IMR-90 (cell line): ENCODE data around the gene SLC5A3. TPM values are rescaled to one million over a fixed set of nuclear protein-coding genes. Genes with fewer than 3 reads are reported as not detected.

Experiments used
- ATAC-seq: fragments of 200-7000 bp; cut with Tn5 transposase; 2 replicates; pipeline ENCODE4 v1.9.1; 2020; ENCODE audit warnings: low read depth, mild to moderate bottlenecking, moderate library complexity
- BruUV-seq: library from RNA; stranded (reverse); fragments of 400-500 nt; replicated peaks from 2 replicates; lab custom pipeline; 2021; lab: Mats Ljungman, UMichigan
- CTCF ChIA-PET: fragments of 300-600 bp; formaldehyde crosslinking; extraction: SDS; loops from one replicate; lab custom pipeline; 2021; ENCODE audit warnings: antibody characterized with exemption; lab: Yijun Ruan, JAX
- POLR2A ChIA-PET: fragments of 300-600 bp; sonication (Branson Sonifier 250); formaldehyde crosslinking; loops from one replicate; lab custom pipeline; 2022; ENCODE audit warnings: antibody characterized with exemption; ENCODE audit not compliant: unreplicated experiment; lab: Charles Lee
- DNase-seq: peaks from one replicate; pipeline ENCODE4 v3.0.0; 2013
- H2AFZ ChIP-seq: replicated peaks from 2 replicates; pipeline ENCODE3; 2013; ENCODE audit warnings: low read length, mild to moderate bottlenecking; ENCODE audit not compliant: poor library complexity
- H2AK5ac ChIP-seq: 2 replicates; pipeline ENCODE4 v1.6.1; 2013; ENCODE audit warnings: low read depth, low read length, inconsistent platforms
- H2AK9ac ChIP-seq: replicated peaks from 2 replicates; pipeline ENCODE3; 2013; ENCODE audit warnings: mild to moderate bottlenecking, low read depth, low read length, moderate library complexity; ENCODE audit not compliant: poor library complexity
- H2BK120ac ChIP-seq: 2 replicates; pipeline ENCODE4 v1.6.1; 2013; ENCODE audit warnings: low read depth, low read length, inconsistent platforms
- H2BK15ac ChIP-seq: 3 replicates; pipeline ENCODE4 v1.6.1; 2013; ENCODE audit warnings: low read depth, low read length, inconsistent platforms
- H2BK20ac ChIP-seq: 2 replicates; pipeline ENCODE4 v1.6.1; 2013; ENCODE audit warnings: low read depth, mild to moderate bottlenecking, inconsistent platforms, low read length, moderate library complexity
- H2BK5ac ChIP-seq: 2 replicates; pipeline ENCODE4 v1.6.1; 2013; ENCODE audit warnings: mild to moderate bottlenecking, low read depth, low read length, inconsistent platforms; ENCODE audit not compliant: poor library complexity, severe bottlenecking
- H3K14ac ChIP-seq: replicated peaks from 2 replicates; pipeline ENCODE4 v1.6.1; 2013; ENCODE audit warnings: low read depth, low read length, inconsistent platforms
- H3K18ac ChIP-seq: 2 replicates; pipeline ENCODE4 v1.6.1; 2013; ENCODE audit warnings: low read depth, low read length, control low read depth
- H3K23ac ChIP-seq: 2 replicates; pipeline ENCODE4 v1.6.1; 2013; ENCODE audit warnings: low read depth, low read length, inconsistent platforms
- H3K27ac ChIP-seq: 2 replicates; pipeline ENCODE4 v1.5.1; 2013; ENCODE audit warnings: mild to moderate bottlenecking, control low read depth, low read length; ENCODE audit not compliant: insufficient read depth
- H3K27me3 ChIP-seq: 2 replicates; pipeline ENCODE4 v1.6.1; 2013; ENCODE audit warnings: low read length; ENCODE audit not compliant: control insufficient read depth, insufficient read depth
- H3K36me3 ChIP-seq: 2 replicates; pipeline ENCODE4 v1.6.1; 2013; ENCODE audit warnings: low read length, mixed read lengths; ENCODE audit not compliant: control insufficient read depth, insufficient read depth
- H3K4ac ChIP-seq: 2 replicates; pipeline ENCODE4 v1.6.1; 2013; ENCODE audit warnings: low read depth, low read length, inconsistent platforms
- H3K4me1 ChIP-seq: 2 replicates; pipeline ENCODE4 v1.6.1; 2013; ENCODE audit warnings: low read length, mixed read lengths; ENCODE audit not compliant: control insufficient read depth, insufficient read depth
- H3K4me2 ChIP-seq: 2 replicates; pipeline ENCODE4 v1.6.1; 2013; ENCODE audit warnings: low read depth, mild to moderate bottlenecking, control low read depth, low read length, moderate library complexity
- H3K4me3 ChIP-seq: 2 replicates; pipeline ENCODE4 v1.5.1; 2013; ENCODE audit warnings: low read depth, mild to moderate bottlenecking, control low read depth, low read length, moderate library complexity; ENCODE audit not compliant: insufficient read depth
- H3K56ac ChIP-seq: 2 replicates; pipeline ENCODE4 v1.6.1; 2013; ENCODE audit warnings: low read length, inconsistent platforms; ENCODE audit not compliant: insufficient read depth; ENCODE audit errors: extremely low read depth
- H3K79me1 ChIP-seq, 2 experiments: 2 replicates each; pipeline ENCODE4 v1.6.1; 2013; ENCODE audit warnings: low read length in 2 of 2, inconsistent platforms in 1 of 2, low read depth in 1 of 2
- H3K9ac ChIP-seq: 2 replicates; pipeline ENCODE4 v1.6.1; 2013; ENCODE audit warnings: low read depth, low read length, control low read depth
- H3K9me1 ChIP-seq: 2 replicates; pipeline ENCODE4 v1.6.1; 2013; ENCODE audit warnings: low read length, inconsistent platforms; ENCODE audit not compliant: insufficient read depth
- H3K9me3 ChIP-seq: 2 replicates; pipeline ENCODE4 v1.6.1; 2013; ENCODE audit warnings: low read length; ENCODE audit not compliant: control insufficient read depth, insufficient read depth
- H4K20me1 ChIP-seq: 2 replicates; pipeline ENCODE4 v1.6.1; 2013; ENCODE audit warnings: low read length, inconsistent platforms; ENCODE audit not compliant: insufficient read depth
- H4K5ac ChIP-seq: 2 replicates; pipeline ENCODE4 v1.6.1; 2013; ENCODE audit warnings: mild to moderate bottlenecking, low read depth, low read length, control low read depth
- H4K8ac ChIP-seq, 2 experiments: 2 replicates each; pipeline ENCODE4 v1.6.1; 2013; ENCODE audit warnings: low read depth in 2 of 2, low read length in 2 of 2, control low read depth in 1 of 2, inconsistent platforms in 1 of 2
- H4K91ac ChIP-seq: 2 replicates; pipeline ENCODE4 v1.6.1; 2013; ENCODE audit warnings: low read depth, low read length, inconsistent platforms; ENCODE audit not compliant: insufficient read depth
- CEBPB ChIP-seq: IDR thresholded peaks from 2 replicates; pipeline ENCODE4 v1.6.1; 2012; ENCODE audit warnings: low read depth, low read length, improper control_type of control experiment
- CHD1 ChIP-seq: IDR thresholded peaks from 2 replicates; pipeline ENCODE4 v1.6.1; 2012; ENCODE audit warnings: low read depth, low read length, improper control_type of control experiment
- ELK1 ChIP-seq: fragments of 150-350 bp; IDR thresholded peaks from 2 replicates; pipeline ENCODE4 v1.6.1; 2016; ENCODE audit warnings: low read depth, mild to moderate bottlenecking, low read length, moderate library complexity, borderline replicate concordance
- FOS ChIP-seq: fragments of 150-350 bp; IDR thresholded peaks from 2 replicates; pipeline ENCODE4 v1.6.1; 2016; ENCODE audit warnings: low read depth, low read length
- MAFK ChIP-seq: IDR thresholded peaks from 2 replicates; pipeline ENCODE4 v1.6.1; 2012; ENCODE audit warnings: low read depth, low read length, improper control_type of control experiment
- POLR2A ChIP-seq: IDR thresholded peaks from 2 replicates; pipeline ENCODE4 v1.6.1; 2012; ENCODE audit warnings: mild to moderate bottlenecking, low read depth, low read length
- RCOR1 ChIP-seq: IDR thresholded peaks from 2 replicates; pipeline ENCODE4 v1.6.1; 2012; ENCODE audit warnings: mild to moderate bottlenecking, low read length, improper control_type of control experiment; ENCODE audit not compliant: insufficient replicate concordance
- SMC3 ChIP-seq: fragments of 150-350 bp; IDR thresholded peaks from 2 replicates; pipeline ENCODE4 v1.6.1; 2016; ENCODE audit warnings: low read depth, mild to moderate bottlenecking, antibody characterized with exemption, low read length, moderate library complexity
- USF2 ChIP-seq: fragments of 150-350 bp; IDR thresholded peaks from 2 replicates; pipeline ENCODE4 v1.6.1; 2017; ENCODE audit warnings: mild to moderate bottlenecking, antibody characterized with exemption, low read length, low read depth
- WGBS, 2 experiments: methylation state at CpG; one replicate each; pipeline versions ENCODE4 v1.1.5 to v1.1.7; 2013; ENCODE audit warnings: missing lambda C conversion rate in 2 of 2; ENCODE audit not compliant: insufficient read length in 1 of 2; ENCODE audit errors: extremely low coverage in 2 of 2; 5-methylcytosine and 5-hydroxymethylcytosine counted together
- dilution Hi-C: fragments of 300-500 bp; cut with HindIII; formaldehyde crosslinking; loops from one replicate; pipeline ENCODE4 v1.14.3; 2018; ENCODE audit warnings: low sequenced_read_pairs; ENCODE audit not compliant: unreplicated experiment
- in situ Hi-C: fragments of 300-500 bp; cut with MboI; formaldehyde crosslinking; loops from 3 replicates; pipeline ENCODE4 v1.14.3; 2019; ENCODE audit warnings: low sequenced_read_pairs, inconsistent platforms, mixed read lengths
- intact Hi-C: fragments of 100-400 bp; cut with micrococcal nuclease; formaldehyde crosslinking; loops from 2 replicates; pipeline ENCODE4 v1.10.0; 2022
- polyA plus RNA-seq, 3 experiments: library from polyadenylated mRNA; depleted of rRNA; stranded (reverse); fragments of >200 nt; gene quantifications; 2 replicates each; pipeline ENCODE4 v1.2.3, GENCODE V29; 2012; ENCODE audit warnings: low replicate concordance in 1 of 3
- total RNA-seq: library from RNA; depleted of rRNA; stranded (reverse); fragments of >200 nt; gene quantifications from 2 replicates; pipeline ENCODE4 v1.2.3, GENCODE V29; 2012

Gene SLC5A3
- total and polyA plus RNA-seq, 2 of the 4 experiments (the other 2 are of a cell fraction): 1.8 to 9.9 TPM

- H3K14ac ChIP-seq: no peak overlapping the region
- no CpG with 5 or more reads among the region's 6 CpGs for WGBS, 2 experiments
- H4K8ac ChIP-seq: no peak overlapping the region
- no peak overlapping the region for H2AK9ac ChIP-seq
- no peak overlapping the region for H3K56ac ChIP-seq
- H2AFZ ChIP-seq: no peak overlapping the region
- no peak overlapping the region for H4K91ac ChIP-seq
- in situ Hi-C loops: no loop called here
- H2BK20ac ChIP-seq: no peak overlapping the region
- no peak overlapping the region for H2AK5ac ChIP-seq
- H3K27me3 ChIP-seq: no peaks in the 10 kb centered on the region
- no peaks in the 10 kb centered on the region for H3K4me1 ChIP-seq
- no peak for DNase-seq
- no peaks in the 10 kb centered on the region; the same call in 1 of the 2 replicates for H3K36me3 ChIP-seq
- H4K5ac ChIP-seq: no peak overlapping the region
- H2BK15ac ChIP-seq: no peak overlapping the region
- no TSS peak for BruUV-seq
- H3K23ac ChIP-seq: no peak overlapping the region
- H3K9me1 ChIP-seq: no peaks in the 10 kb centered on the region
- no peak overlapping the region for H2BK5ac ChIP-seq
- POLR2A ChIA-PET: no interaction called here
- CTCF ChIA-PET: no interaction called here
- no peak overlapping the region for H3K4me3 ChIP-seq
- intact Hi-C loops: no loop called here
- no peak overlapping the region for H3K27ac ChIP-seq
- H3K79me1 ChIP-seq: peaks cover 27 to 52% of the 10 kb centered on the region in 2 experiments
- H4K20me1 ChIP-seq: peaks cover 6% of the 10 kb centered on the region; the same call in 1 of the 2 replicates
- no peak overlapping the region for H3K18ac ChIP-seq
- dilution Hi-C loops: no loop called here
- ATAC-seq: no peak
- TF ChIP-seq CHD1 (no peak), CEBPB (peak; percentile 32; the same call in 1 of the 2 replicates), ELK1 (no peak), USF2 (no peak), RCOR1 (no peak), FOS (no peak), MAFK (no peak), POLR2A (no peak), SMC3 (no peak)
- H3K9ac ChIP-seq: no peak overlapping the region
- no peak overlapping the region for H3K4me2 ChIP-seq
- H3K9me3 ChIP-seq: no peaks in the 10 kb centered on the region
- H2BK120ac ChIP-seq: no peak overlapping the region
- no peak overlapping the region for H3K4ac ChIP-seq
Observed at GRCh38 chr21:34112316-34113033, 39.1 kb downstream of the SLC5A3 start.
